Upper lobe of right lung (tissue), 1 donor: ENCODE measurements around the gene CPED1. TPM values are rescaled to one million over a fixed set of nuclear protein-coding genes. Genes with fewer than 3 reads are reported as not detected.

Experiments
- ATAC-seq: fragments of 200-7000 bp; cut with Tn5 transposase; one replicate; pipeline ENCODE4 v1.9.1; 2020; ENCODE audit warnings: mild to moderate bottlenecking, moderate library complexity
- DNase-seq: peaks from one replicate; pipeline ENCODE4 v3.0.0-alpha.2; 2020
- H3K27ac ChIP-seq: fragments of 200-600 bp; one replicate; pipeline ENCODE4 v1.8.0; 2022
- H3K27me3 ChIP-seq: fragments of 200-600 bp; one replicate; pipeline ENCODE4 v1.8.0; 2022; ENCODE audit warnings: mild to moderate bottlenecking
- H3K36me3 ChIP-seq: fragments of 200-600 bp; one replicate; pipeline ENCODE4 v1.8.0; 2022
- H3K4me1 ChIP-seq: fragments of 200-600 bp; one replicate; pipeline ENCODE4 v1.8.0; 2022
- H3K4me3 ChIP-seq: fragments of 200-600 bp; one replicate; pipeline ENCODE4 v1.8.0; 2022; ENCODE audit warnings: mild to moderate bottlenecking
- H3K9me3 ChIP-seq: fragments of 200-600 bp; one replicate; pipeline ENCODE4 v1.8.0; 2022
- CTCF ChIP-seq: fragments of 200-600 bp; IDR thresholded peaks from one replicate; pipeline ENCODE4 v1.8.0; 2022; ENCODE audit warnings: antibody characterized with exemption
- intact Hi-C: fragments of 100-400 bp; cut with DNase I; formaldehyde crosslinking; loops from one replicate; pipeline ENCODE4 v1.11.0; 2022
- total RNA-seq: library from RNA; stranded (reverse); fragmentation: NEBNext Ultra II Directional; extraction: Animal tissue kit (Norgen Biotek cat#: 25700); gene quantifications from one replicate; pipeline ENCODE4 v1.2.1, GENCODE V29; 2021
- donor health status: DM: no; HTN: yes; CAD: no; lungs with severe emphysema.

CPED1 gene
- total RNA-seq, 1 donor from 2014 or later, result 39.2 TPM

- no peak for TF ChIP-seq CTCF
- no peak overlapping the region for H3K27ac ChIP-seq
- H3K4me1 ChIP-seq, result no peaks in the 10 kb centered on the region
- peaks cover 23% of the 10 kb centered on the region for H3K27me3 ChIP-seq
- ATAC-seq (no peak), DNase-seq (no peak)
- intact Hi-C loops, result no loop called here
- H3K36me3 ChIP-seq, result no peaks in the 10 kb centered on the region
- H3K4me3 ChIP-seq, result no peak overlapping the region
- H3K9me3 ChIP-seq, result no peaks in the 10 kb centered on the region
Observed at GRCh38 chr7:121323515-121324302, 335.2 kb downstream of the CPED1 start.

- no peaks in the 10 kb centered on the region for H3K36me3 ChIP-seq
- peaks cover 13% of the 10 kb centered on the region for H3K4me1 ChIP-seq
- intact Hi-C loops, result no loop called here
- H3K4me3 ChIP-seq, result no peak overlapping the region
- H3K9me3 ChIP-seq, result no peaks in the 10 kb centered on the region
- peaks cover 63% of the 10 kb centered on the region for H3K27me3 ChIP-seq
- no peak for TF ChIP-seq CTCF
- no peak for DNase-seq
- ATAC-seq, result no peak
- no peak overlapping the region for H3K27ac ChIP-seq
Observed at GRCh38 chr7:121327671-121328070, 339.2 kb downstream of the CPED1 start.

GRCh38 chr7:121328508-121329190, 340.1 kb downstream of the CPED1 start, which contains the start of gene WNT16:
Gene WNT16 (plus strand): TSS chr7:121329000. CDS start chr7:121329293, 293 bp downstream.
- Histone ChIP-seq H3K4me1 (peaks cover 13% of the 10 kb centered on the region), H3K4me3 (peak within 1 kb of the TSS; percentile 30), H3K27ac (no peak within 1 kb of the TSS), H3K9me3 (no peaks in the 10 kb centered on the region), H3K36me3 (no peaks in the 10 kb centered on the region), H3K27me3 (peaks cover 69% of the 10 kb centered on the region)
- intact Hi-C loops, result no loop called here
- no peak for DNase-seq
- TF ChIP-seq CTCF, result no peak
- peak; percentile 9 for ATAC-seq

- intact Hi-C loops, result no loop called here
- no peaks in the 10 kb centered on the region for H3K9me3 ChIP-seq
- H3K27ac ChIP-seq, result no peak overlapping the region
- ATAC-seq (peak; percentile 40), DNase-seq (peak; percentile 64)
- no peak for TF ChIP-seq CTCF
- H3K4me1 ChIP-seq, result peaks cover 13% of the 10 kb centered on the region
- H3K27me3 ChIP-seq, result peaks cover 72% of the 10 kb centered on the region
- H3K36me3 ChIP-seq, result no peaks in the 10 kb centered on the region
- peak overlapping the region; percentile 30 for H3K4me3 ChIP-seq
Observed at GRCh38 chr7:121329191-121330052, 340.9 kb downstream of the CPED1 start.

- DNase-seq, result no peak
- H3K27me3 ChIP-seq, result peaks cover 81% of the 10 kb centered on the region
- H3K36me3 ChIP-seq, result no peaks in the 10 kb centered on the region
- intact Hi-C loops, result no loop called here
- ATAC-seq, result no peak
- no peaks in the 10 kb centered on the region for H3K9me3 ChIP-seq
- peaks cover 13% of the 10 kb centered on the region for H3K4me1 ChIP-seq
- no peak overlapping the region for H3K27ac ChIP-seq
- H3K4me3 ChIP-seq, result peak overlapping the region; percentile 30
- TF ChIP-seq CTCF, result no peak
Observed at GRCh38 chr7:121330053-121330833, 341.7 kb downstream of the CPED1 start.
